Caco-2 (cell line): ENCODE results near the gene KIF3A. TPM values are rescaled to one million over a fixed set of nuclear protein-coding genes. Genes with fewer than 3 reads are reported as not detected.

Experiments used
- BruUV-seq: library from RNA; stranded (reverse); fragments of 400-500 nt; replicated peaks from 2 replicates; lab custom pipeline; 2021; lab: Mats Ljungman, UMichigan
- CTCF ChIA-PET: fragments of 300-600 bp; sonication (Branson Sonifier 250); formaldehyde crosslinking; loops from one replicate; lab custom pipeline; 2022; ENCODE audit warnings: antibody characterized with exemption; lab: Charles Lee
- POLR2A ChIA-PET: fragments of 300-600 bp; sonication (Branson Sonifier 250); formaldehyde crosslinking; loops from one replicate; lab custom pipeline; 2022; ENCODE audit warnings: antibody characterized with exemption; lab: Charles Lee
- DNase-seq, 2 experiments: peaks; one replicate each; pipeline versions ENCODE4 v3.0.0 to v3.0.0-alpha.2; 2020 to 2022
- H3K27me3 ChIP-seq: replicated peaks from 2 replicates; pipeline ENCODE4 v1.6.0; 2011; ENCODE audit warnings: low read length; ENCODE audit not compliant: control insufficient read depth, insufficient read depth
- H3K36me3 ChIP-seq: 2 replicates; pipeline ENCODE4 v1.5.1; 2011; ENCODE audit warnings: low read length; ENCODE audit not compliant: control insufficient read depth, insufficient read depth
- H3K4me1 ChIP-seq: fragments of 250-450 bp; sonication (Bioruptor Pico); 2 replicates; pipeline ENCODE4 v1.5.1; 2020; ENCODE audit warnings: mild to moderate bottlenecking
- H3K4me3 ChIP-seq: 2 replicates; pipeline ENCODE4 v1.5.1; 2011; ENCODE audit warnings: low read depth, mild to moderate bottlenecking, control low read depth, low read length
- H3K9me3 ChIP-seq: fragments of 250-450 bp; sonication (Bioruptor Pico); 2 replicates; pipeline ENCODE4 v1.5.1; 2020; ENCODE audit warnings: mild to moderate bottlenecking, moderate library complexity
- H3K27ac Mint-ChIP-seq: one replicate; pipeline ENCODE4 v1.8.0; 2022; ENCODE audit warnings: mixed read lengths; ENCODE audit not compliant: unreplicated experiment
- H3K27me3 Mint-ChIP-seq: one replicate; pipeline ENCODE4 v1.8.0; 2022; ENCODE audit warnings: mixed read lengths; ENCODE audit not compliant: insufficient read depth, unreplicated experiment
- H3K36me3 Mint-ChIP-seq: one replicate; pipeline ENCODE4 v1.8.0; 2022; ENCODE audit warnings: mild to moderate bottlenecking, mixed read lengths; ENCODE audit not compliant: insufficient read depth, unreplicated experiment
- H3K4me1 Mint-ChIP-seq: one replicate; pipeline ENCODE4 v1.8.0; 2022; ENCODE audit warnings: low read depth, mixed read lengths; ENCODE audit not compliant: unreplicated experiment
- H3K4me3 Mint-ChIP-seq: one replicate; pipeline ENCODE4 v1.8.0; 2022; ENCODE audit warnings: mild to moderate bottlenecking, moderate library complexity, mixed read lengths; ENCODE audit not compliant: unreplicated experiment
- H3K9me3 Mint-ChIP-seq: one replicate; pipeline ENCODE4 v1.8.0; 2022; ENCODE audit warnings: mixed read lengths; ENCODE audit not compliant: unreplicated experiment
- intact Hi-C: fragments of 100-400 bp; cut with micrococcal nuclease; formaldehyde crosslinking; loops from one replicate; pipeline ENCODE4 v1.10.0; 2022; ENCODE audit not compliant: unreplicated experiment
- total RNA-seq: library from RNA; stranded (reverse); gene quantifications from 2 replicates; pipeline ENCODE4 v1.2.3, GENCODE V29; 2022
- TF ChIP-seq, protein P1 (sequence below), 2 experiments: fragments of 200-600 bp in 1 of 2; IDR thresholded peaks; 1 replicate in 1 of 2; 2 replicates in 1 of 2; pipeline versions ENCODE4 v1.5.1 to v1.8.0; 2011 to 2022; ENCODE audit warnings: antibody characterized with exemption in 1 of 2, control low read depth in 1 of 2, inconsistent platforms in 1 of 2, low read depth in 1 of 2, low read length in 1 of 2, mild to moderate bottlenecking in 1 of 2, moderate library complexity in 1 of 2; ENCODE audit not compliant: insufficient read depth in 1 of 2, severe bottlenecking in 1 of 2, unreplicated experiment in 1 of 2

Gene KIF3A
- total RNA-seq, 1 experiment from 2014 or later: 12.7 TPM

DNA sequence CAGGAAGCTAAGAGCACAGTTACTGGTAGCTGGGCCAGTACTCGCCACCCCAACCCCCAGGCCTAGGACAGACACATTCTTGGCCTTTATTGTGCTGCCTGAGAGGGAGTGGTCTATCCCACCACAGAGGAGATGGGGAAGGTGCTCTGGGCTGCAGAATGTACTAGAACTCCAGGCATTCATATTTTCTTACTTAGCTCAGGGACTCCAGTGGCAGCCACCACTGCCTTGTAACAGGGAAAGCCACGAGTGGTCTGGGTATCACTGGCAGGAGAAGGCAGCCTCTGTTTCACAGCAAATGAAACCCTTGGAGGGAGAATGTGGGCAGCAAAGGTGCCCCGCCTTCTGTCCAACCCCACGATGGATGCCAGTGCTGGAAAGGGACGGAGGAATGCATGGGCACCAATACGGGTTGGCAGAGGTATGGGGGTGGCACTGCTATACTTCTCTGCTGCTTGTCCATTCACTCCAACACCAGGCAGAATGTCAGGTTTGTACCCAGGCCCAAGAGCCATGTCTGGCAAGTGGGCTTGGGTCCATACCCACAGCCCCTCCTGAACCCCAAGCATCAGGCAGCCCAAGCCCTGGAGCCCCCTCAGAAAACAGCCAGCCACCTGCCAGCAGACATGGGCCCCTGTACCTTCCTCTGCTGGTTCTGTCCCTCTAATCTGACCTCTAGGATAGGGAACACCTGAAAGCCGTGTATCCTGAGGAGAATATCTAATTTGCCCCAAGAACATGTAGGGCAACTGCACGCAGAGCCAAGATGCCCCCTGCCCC lies 35.1 kb upstream of the KIF3A start:
- Histone ChIP-seq H3K4me1 (peaks cover 35% of the 10 kb centered on the region), H3K27me3 (no peaks in the 10 kb centered on the region), H3K4me3 (no peak overlapping the region), H3K36me3 (no peaks in the 10 kb centered on the region), H3K9me3 (no peaks in the 10 kb centered on the region)
- Mint-ChIP-seq H3K27ac (no peak overlapping the region), H3K27me3 (no peaks in the 10 kb centered on the region), H3K9me3 (no peaks in the 10 kb centered on the region), H3K36me3 (no peaks in the 10 kb centered on the region), H3K4me3 (no peak overlapping the region), H3K4me1 (peaks cover 15% of the 10 kb centered on the region)
- CTCF ChIA-PET: no interaction called here
- TF ChIP-seq, protein P1, sequence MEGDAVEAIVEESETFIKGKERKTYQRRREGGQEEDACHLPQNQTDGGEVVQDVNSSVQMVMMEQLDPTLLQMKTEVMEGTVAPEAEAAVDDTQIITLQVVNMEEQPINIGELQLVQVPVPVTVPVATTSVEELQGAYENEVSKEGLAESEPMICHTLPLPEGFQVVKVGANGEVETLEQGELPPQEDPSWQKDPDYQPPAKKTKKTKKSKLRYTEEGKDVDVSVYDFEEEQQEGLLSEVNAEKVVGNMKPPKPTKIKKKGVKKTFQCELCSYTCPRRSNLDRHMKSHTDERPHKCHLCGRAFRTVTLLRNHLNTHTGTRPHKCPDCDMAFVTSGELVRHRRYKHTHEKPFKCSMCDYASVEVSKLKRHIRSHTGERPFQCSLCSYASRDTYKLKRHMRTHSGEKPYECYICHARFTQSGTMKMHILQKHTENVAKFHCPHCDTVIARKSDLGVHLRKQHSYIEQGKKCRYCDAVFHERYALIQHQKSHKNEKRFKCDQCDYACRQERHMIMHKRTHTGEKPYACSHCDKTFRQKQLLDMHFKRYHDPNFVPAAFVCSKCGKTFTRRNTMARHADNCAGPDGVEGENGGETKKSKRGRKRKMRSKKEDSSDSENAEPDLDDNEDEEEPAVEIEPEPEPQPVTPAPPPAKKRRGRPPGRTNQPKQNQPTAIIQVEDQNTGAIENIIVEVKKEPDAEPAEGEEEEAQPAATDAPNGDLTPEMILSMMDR (IDR thresholded peaks at IDR 0.05; ENCODE audit: insufficient read depth in 1 of 2, low read depth in 1 of 2, low read length in 1 of 2, severe bottlenecking in 1 of 2, unreplicated experiment in 1 of 2): no peak
- intact Hi-C loops: no loop called here
- POLR2A ChIA-PET: no interaction called here
- no peak for DNase-seq
- BruUV-seq: no TSS peak

DNA sequence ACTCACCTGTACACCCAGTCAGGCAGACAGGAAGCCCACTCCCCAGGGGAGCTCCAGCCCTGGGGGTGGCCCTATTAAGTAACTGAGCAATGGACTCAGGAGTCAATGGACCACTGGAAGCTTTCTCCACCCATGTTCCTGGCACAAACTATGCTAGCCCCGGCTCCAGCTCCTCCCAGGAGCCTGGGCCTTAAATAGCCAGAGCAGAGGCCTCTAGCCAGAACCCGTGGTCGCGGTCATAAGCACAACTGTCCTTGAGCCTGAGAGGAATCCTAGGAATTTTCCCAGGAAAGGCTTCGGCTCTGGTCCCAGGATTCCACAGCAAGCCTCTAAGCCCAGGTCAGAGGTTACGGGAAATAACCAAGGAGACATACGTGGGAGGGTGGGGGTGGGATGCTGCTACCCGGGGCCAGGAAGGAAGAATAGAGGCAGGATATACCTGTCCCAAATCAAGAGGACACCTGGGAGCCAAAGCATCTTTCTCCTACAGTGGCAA lies 34.2 kb upstream of the KIF3A start:
- Histone ChIP-seq H3K36me3 (no peaks in the 10 kb centered on the region), H3K4me1 (peaks cover 35% of the 10 kb centered on the region), H3K9me3 (no peaks in the 10 kb centered on the region), H3K27me3 (no peaks in the 10 kb centered on the region), H3K4me3 (no peak overlapping the region)
- Mint-ChIP-seq H3K4me1 (peaks cover 15% of the 10 kb centered on the region), H3K9me3 (no peaks in the 10 kb centered on the region), H3K27me3 (no peaks in the 10 kb centered on the region), H3K27ac (no peak overlapping the region), H3K36me3 (no peaks in the 10 kb centered on the region), H3K4me3 (no peak overlapping the region)
- intact Hi-C loops: no loop called here
- ChIA-PET POLR2A (no interaction called here), CTCF (no interaction called here)
- peak; percentile 42 to 75 for DNase-seq
- BruUV-seq: no TSS peak
- TF ChIP-seq, protein P1 (IDR thresholded peaks at IDR 0.05; ENCODE audit: insufficient read depth in 1 of 2, low read depth in 1 of 2, low read length in 1 of 2, severe bottlenecking in 1 of 2, unreplicated experiment in 1 of 2): no peak

DNA sequence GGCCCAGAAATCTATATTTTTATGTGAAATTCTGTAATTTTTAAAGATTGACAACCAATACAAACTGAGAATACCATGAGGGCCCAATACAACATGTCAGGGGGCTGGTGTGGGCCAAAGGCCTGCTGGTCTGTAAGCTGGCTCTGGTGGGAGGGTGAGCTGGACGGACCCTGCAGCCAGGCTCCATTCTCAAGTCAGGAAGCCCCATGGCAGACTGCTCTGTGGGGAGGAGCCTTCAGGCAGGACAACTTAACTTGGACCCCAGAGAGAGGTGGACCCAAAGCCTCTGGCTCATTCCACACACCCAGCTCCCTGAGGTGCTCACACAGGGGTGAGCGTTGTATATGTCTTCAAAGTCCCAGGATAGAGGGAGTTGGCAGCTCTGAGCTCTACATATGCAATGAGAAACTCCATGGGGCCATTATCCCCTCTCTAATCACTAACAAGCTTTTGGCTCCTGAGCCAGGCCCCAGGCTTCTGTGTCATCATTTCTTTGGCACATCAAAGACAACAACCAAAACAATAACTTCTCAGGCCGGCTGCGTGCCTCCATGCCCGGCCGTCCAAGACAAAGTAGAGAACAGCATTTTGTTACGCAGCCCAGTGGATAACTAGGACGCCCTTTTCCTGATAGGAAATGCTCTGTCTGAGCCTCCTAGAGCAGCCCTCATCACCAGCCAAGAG lies 33.3 kb upstream of the KIF3A start:
- Mint-ChIP-seq H3K27ac (no peak overlapping the region), H3K36me3 (no peaks in the 10 kb centered on the region), H3K9me3 (no peaks in the 10 kb centered on the region), H3K27me3 (no peaks in the 10 kb centered on the region), H3K4me1 (peaks cover 13% of the 10 kb centered on the region), H3K4me3 (no peak overlapping the region)
- intact Hi-C loops: no loop called here
- Histone ChIP-seq H3K9me3 (no peaks in the 10 kb centered on the region), H3K36me3 (no peaks in the 10 kb centered on the region), H3K4me1 (peaks cover 29% of the 10 kb centered on the region), H3K27me3 (no peaks in the 10 kb centered on the region), H3K4me3 (no peak overlapping the region)
- TF ChIP-seq, protein P1 (IDR thresholded peaks at IDR 0.05; ENCODE audit: insufficient read depth in 1 of 2, low read depth in 1 of 2, low read length in 1 of 2, severe bottlenecking in 1 of 2, unreplicated experiment in 1 of 2): no peak
- POLR2A ChIA-PET: no interaction called here
- DNase-seq: no peak
- BruUV-seq: no TSS peak
- CTCF ChIA-PET: no interaction called here
